Activated CD8-positive, alpha-beta T cell treated with anti-CD3 and anti-CD28 coated beads for 36 hours (primary cell): ENCODE data around the gene AGO4. TPM values are rescaled to one million over a fixed set of nuclear protein-coding genes. Genes with fewer than 3 reads are reported as not detected.
"Not testable (repeated sequence)": the region's sequence is repeated elsewhere in the genome, so short reads cannot be mapped to it uniquely, and the experiment has no call there.

Experiments
- ATAC-seq: fragments of 200-7000 bp; cut with Tn5 transposase; one replicate; pipeline ENCODE4 v1.10.0; 2021; ENCODE audit warnings: mild to moderate bottlenecking, moderate library complexity
- CTCF ChIA-PET: fragments of 350-600 bp; sonication (Branson Sonifier 250); formaldehyde crosslinking; loops from one replicate; lab custom pipeline; 2021; ENCODE audit warnings: antibody characterized with exemption; lab: Charles Lee
- POLR2A ChIA-PET: fragments of 350-600 bp; sonication (Branson Sonifier 250); formaldehyde crosslinking; loops from one replicate; lab custom pipeline; 2021; ENCODE audit warnings: antibody characterized with exemption; lab: Charles Lee
- DNase-seq: peaks from one replicate; pipeline ENCODE4 v3.0.0-alpha.2; 2020
- H3K27ac Mint-ChIP-seq: one replicate; pipeline ENCODE4 v1.8.0; 2021; ENCODE audit warnings: mild to moderate bottlenecking, mixed read lengths
- H3K27me3 Mint-ChIP-seq: one replicate; pipeline ENCODE4 v1.8.0; 2021; ENCODE audit warnings: mixed read lengths
- H3K36me3 Mint-ChIP-seq: one replicate; pipeline ENCODE4 v1.8.0; 2021; ENCODE audit warnings: low read depth, mixed read lengths
- H3K4me1 Mint-ChIP-seq: one replicate; pipeline ENCODE4 v1.8.0; 2021; ENCODE audit warnings: low read depth, mixed read lengths
- H3K4me3 Mint-ChIP-seq: one replicate; pipeline ENCODE4 v1.8.0; 2021; ENCODE audit warnings: mild to moderate bottlenecking, moderate library complexity, mixed read lengths
- H3K9me3 Mint-ChIP-seq: one replicate; pipeline ENCODE4 v1.8.0; 2021; ENCODE audit warnings: mixed read lengths
- intact Hi-C: fragments of 100-400 bp; cut with micrococcal nuclease; formaldehyde crosslinking; loops from one replicate; pipeline ENCODE4 v1.10.0; 2022
- total RNA-seq, 2 experiments: library from RNA; stranded (reverse); gene quantifications; one replicate each; pipeline ENCODE4 v1.2.3, GENCODE V29; 2021
- TF ChIP-seq, protein P1 (sequence below): fragments of 200-600 bp; IDR thresholded peaks from one replicate; pipeline ENCODE4 v1.8.0; 2022; ENCODE audit warnings: antibody characterized with exemption, mild to moderate bottlenecking

Gene AGO4
- total RNA-seq, 2 experiments from 2014 or later: 3.8 to 3.9 TPM

DNA sequence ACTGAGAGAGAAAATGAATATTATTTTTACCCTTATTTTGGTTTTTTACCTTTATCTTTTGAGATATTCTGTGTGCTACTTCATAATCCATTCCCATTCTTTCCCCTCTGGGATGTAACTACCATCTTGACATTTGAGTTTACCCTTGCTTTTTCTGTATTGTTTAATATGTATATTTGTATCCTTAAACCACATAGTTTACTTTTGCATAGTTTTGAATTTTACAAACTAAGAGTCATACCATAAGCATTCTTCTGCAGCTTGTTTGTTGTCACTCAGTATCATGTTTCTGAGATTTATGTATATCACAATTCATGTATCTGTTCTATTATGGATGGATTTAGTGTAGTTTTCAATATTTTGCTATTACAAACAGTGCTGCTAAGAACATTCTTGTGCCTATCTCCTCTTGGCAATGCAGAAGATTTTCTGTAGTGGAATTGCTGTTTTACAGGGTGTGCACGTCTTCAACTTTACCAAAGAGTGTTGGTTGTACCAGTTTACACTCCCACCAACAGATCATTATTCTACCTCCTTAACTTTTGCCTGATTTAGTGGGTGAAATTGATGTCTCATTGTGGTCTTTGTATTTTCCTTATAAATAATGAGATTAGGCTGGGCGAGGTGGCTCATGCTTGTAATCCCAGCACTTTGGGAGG lies 63.0 kb downstream of the AGO4 start:
- no peaks in the 10 kb centered on the region for H3K9me3 Mint-ChIP-seq
- intact Hi-C loops: no loop called here
- no peaks in the 10 kb centered on the region for H3K36me3 Mint-ChIP-seq
- no peak overlapping the region for H3K27ac Mint-ChIP-seq
- no peaks in the 10 kb centered on the region for H3K4me1 Mint-ChIP-seq
- TF ChIP-seq, protein P1, sequence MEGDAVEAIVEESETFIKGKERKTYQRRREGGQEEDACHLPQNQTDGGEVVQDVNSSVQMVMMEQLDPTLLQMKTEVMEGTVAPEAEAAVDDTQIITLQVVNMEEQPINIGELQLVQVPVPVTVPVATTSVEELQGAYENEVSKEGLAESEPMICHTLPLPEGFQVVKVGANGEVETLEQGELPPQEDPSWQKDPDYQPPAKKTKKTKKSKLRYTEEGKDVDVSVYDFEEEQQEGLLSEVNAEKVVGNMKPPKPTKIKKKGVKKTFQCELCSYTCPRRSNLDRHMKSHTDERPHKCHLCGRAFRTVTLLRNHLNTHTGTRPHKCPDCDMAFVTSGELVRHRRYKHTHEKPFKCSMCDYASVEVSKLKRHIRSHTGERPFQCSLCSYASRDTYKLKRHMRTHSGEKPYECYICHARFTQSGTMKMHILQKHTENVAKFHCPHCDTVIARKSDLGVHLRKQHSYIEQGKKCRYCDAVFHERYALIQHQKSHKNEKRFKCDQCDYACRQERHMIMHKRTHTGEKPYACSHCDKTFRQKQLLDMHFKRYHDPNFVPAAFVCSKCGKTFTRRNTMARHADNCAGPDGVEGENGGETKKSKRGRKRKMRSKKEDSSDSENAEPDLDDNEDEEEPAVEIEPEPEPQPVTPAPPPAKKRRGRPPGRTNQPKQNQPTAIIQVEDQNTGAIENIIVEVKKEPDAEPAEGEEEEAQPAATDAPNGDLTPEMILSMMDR: no peak
- H3K27me3 Mint-ChIP-seq: no peaks in the 10 kb centered on the region
- ChIA-PET CTCF (interaction anchor here (1.1 kb wide), 1 partner anchor 9 kb away, joined by 3 read pairs; no protein-coding TSS in a partner anchor), POLR2A (no interaction called here)
- no peak for ATAC-seq
- H3K4me3 Mint-ChIP-seq: no peak overlapping the region
- no peak for DNase-seq

DNA sequence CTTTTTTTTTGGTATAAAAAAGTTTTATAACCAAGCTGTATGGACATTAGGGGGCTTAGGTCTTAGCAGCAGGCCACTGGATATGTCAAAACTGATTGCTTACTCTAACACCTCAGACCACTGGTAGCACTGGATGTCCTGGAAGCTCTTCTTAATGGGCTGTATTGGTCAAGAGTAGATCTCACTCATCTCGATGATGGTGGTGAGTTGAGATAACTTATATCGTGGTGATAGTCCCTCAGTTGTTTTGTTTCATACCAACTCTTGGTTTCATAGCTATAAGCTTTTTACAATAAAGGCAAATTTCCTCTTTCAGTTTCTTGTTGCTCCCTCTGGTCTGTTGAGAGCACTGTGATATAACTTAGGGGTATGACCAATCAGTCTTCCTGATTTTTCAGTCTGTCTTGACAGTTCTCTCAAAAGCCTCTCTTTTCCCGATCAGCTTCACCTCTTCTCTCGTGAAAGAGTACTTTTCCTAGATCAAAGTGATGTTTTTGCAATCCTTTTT lies 65.5 kb downstream of the AGO4 start:
- Mint-ChIP-seq H3K27ac (no peak overlapping the region), H3K9me3 (no peaks in the 10 kb centered on the region), H3K4me3 (no peak overlapping the region), H3K4me1 (no peaks in the 10 kb centered on the region), H3K27me3 (no peaks in the 10 kb centered on the region), H3K36me3 (no peaks in the 10 kb centered on the region)
- TF ChIP-seq, protein P1: no peak
- DNase-seq (no peak), ATAC-seq (no peak)
- CTCF ChIA-PET: interaction anchor here (0.6 to 3.9 kb wide), 2 partner anchors 9 to 138 kb away, joined by 3 to 19 read pairs; partner anchors contain the start of gene AGO1
- intact Hi-C loops: no loop called here
- POLR2A ChIA-PET: interaction anchor here (0.6 kb wide), 3 partner anchors 72 to 262 kb away, joined by 3 read pairs; no protein-coding TSS in a partner anchor

DNA sequence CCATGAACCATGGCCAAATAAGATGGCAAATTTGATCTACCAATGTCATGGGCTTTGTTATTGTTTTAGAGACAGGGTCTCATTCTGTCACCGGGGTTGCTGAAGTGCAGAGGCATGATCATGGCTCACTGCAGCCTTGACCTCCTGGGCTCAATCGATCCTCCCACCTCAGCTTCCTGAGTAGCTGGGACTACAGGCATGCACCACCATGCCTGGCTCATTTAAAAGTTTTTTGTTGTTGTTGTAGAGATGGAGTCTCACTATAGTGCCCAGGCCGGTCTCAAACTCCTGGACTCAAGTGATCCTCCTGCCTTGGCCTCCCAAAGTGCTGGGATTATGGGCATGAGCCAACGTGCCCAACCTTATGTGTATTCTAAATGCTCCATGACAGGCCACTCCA lies 66.3 kb downstream of the AGO4 start:
- H3K4me3 Mint-ChIP-seq, POLR2A ChIA-PET, H3K4me1 Mint-ChIP-seq, ATAC-seq, H3K27ac Mint-ChIP-seq, H3K9me3 Mint-ChIP-seq, DNase-seq, intact Hi-C loops, H3K36me3 Mint-ChIP-seq, H3K27me3 Mint-ChIP-seq: not testable (repeated sequence)
- CTCF ChIA-PET: interaction anchor here (0.8 to 3.9 kb wide), 2 partner anchors 8 to 40 kb away, joined by 3 to 19 read pairs; partner anchors contain the start of gene AGO1

DNA sequence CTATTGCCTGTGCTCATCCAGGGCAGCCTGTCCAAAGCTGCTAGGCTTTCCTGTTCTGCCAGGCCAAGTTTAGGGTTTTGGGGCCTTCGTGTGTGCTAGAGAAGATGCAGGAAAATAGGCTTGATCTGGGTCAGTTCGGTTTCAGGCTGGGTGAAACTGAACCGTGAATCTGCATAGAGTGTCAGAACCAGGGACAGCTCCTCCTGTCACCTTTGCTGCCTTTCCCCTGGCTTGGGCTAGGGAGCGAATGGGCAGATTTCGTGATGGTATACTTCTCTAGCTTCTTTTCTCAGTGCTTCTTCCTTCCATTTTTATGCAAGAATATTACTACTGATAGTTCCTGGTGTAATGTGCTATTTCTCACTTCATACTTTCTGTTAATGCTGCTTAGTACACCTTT lies 69.2 kb downstream of the AGO4 start:
- Mint-ChIP-seq H3K4me3 (no peak overlapping the region), H3K36me3 (no peaks in the 10 kb centered on the region), H3K4me1 (peaks cover 3% of the 10 kb centered on the region), H3K9me3 (no peaks in the 10 kb centered on the region), H3K27me3 (no peaks in the 10 kb centered on the region), H3K27ac (no peak overlapping the region)
- intact Hi-C loops: no loop called here
- ChIA-PET CTCF (no interaction called here), POLR2A (no interaction called here)
- DNase-seq (no peak), ATAC-seq (no peak)
- TF ChIP-seq, protein P1: no peak

DNA sequence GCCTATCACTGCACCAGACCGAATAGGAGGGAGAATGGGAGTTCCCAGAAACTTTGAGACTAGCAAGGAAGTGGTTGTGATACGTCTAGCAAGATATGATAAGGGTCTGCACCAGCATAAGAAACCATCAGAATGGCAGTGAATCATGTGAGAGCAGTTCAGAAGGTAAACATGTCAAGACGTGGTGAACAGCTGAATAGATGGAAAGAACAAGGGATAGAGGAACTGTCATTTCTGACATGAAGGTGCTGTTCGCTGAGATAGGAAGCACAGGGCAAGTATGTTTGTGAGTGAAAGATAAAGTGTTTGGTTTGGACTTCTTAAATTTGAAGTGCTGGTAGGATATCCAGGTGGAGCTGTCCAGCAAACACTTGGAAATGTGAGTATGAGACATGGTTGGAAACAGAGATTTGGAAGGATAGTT lies 74.0 kb downstream of the AGO4 start:
- TF ChIP-seq, protein P1: no peak
- Mint-ChIP-seq H3K9me3 (no peaks in the 10 kb centered on the region), H3K4me3 (peak overlapping the region; percentile 1), H3K27ac (no peak overlapping the region), H3K27me3 (no peaks in the 10 kb centered on the region), H3K36me3 (no peaks in the 10 kb centered on the region), H3K4me1 (peaks cover 36% of the 10 kb centered on the region)
- intact Hi-C loops: no loop called here
- ATAC-seq (no peak), DNase-seq (no peak)
- ChIA-PET CTCF (interaction anchor here (0.8 to 2.2 kb wide), 8 partner anchors 8 to 137 kb away, joined by 3 to 19 read pairs (median 4); partner anchors contain the start of gene AGO3), POLR2A (interaction anchor here (2.8 kb wide), 1 partner anchor 49 kb away, joined by 12 read pairs; the partner anchor contains the start of gene AGO3)
